HepG2 (cell line): ENCODE results near the gene SNN. TPM values are rescaled to one million over a fixed set of nuclear protein-coding genes. Genes with fewer than 3 reads are reported as not detected.

Source experiments
- CHD4 ChIP-seq: fragments of 200-600 bp; sonication (generic); IDR thresholded peaks from 2 replicates; pipeline ENCODE4 v1.7.0; 2017; ENCODE audit warnings: mild to moderate bottlenecking, low read length, borderline replicate concordance
- KDM5B ChIP-seq: sonication (generic); formaldehyde crosslinking; IDR thresholded peaks from 2 replicates; pipeline ENCODE4 v1.4.0; 2020; ENCODE audit warnings: missing genetic modification reagents, mild to moderate bottlenecking, borderline replicate concordance
- MTERF4 ChIP-seq: sonication (generic); formaldehyde crosslinking; IDR thresholded peaks from 2 replicates; pipeline ENCODE4 v1.8.0; 2023; ENCODE audit warnings: mild to moderate bottlenecking, missing genetic modification reagents
- RERE ChIP-seq: IDR thresholded peaks from 2 replicates; pipeline ENCODE4 v1.6.1; 2016; ENCODE audit warnings: low read depth, missing genetic modification reagents, missing compliant biosample characterization
- TFE3 ChIP-seq: IDR thresholded peaks from 2 replicates; pipeline ENCODE4 v1.6.1; 2016
- TOE1 ChIP-seq: sonication (generic); formaldehyde crosslinking; IDR thresholded peaks from 2 replicates; pipeline ENCODE4 v1.4.0; 2020; ENCODE audit warnings: mild to moderate bottlenecking, missing genetic modification reagents
- XRCC5 ChIP-seq: fragments of 200-400 bp; formaldehyde crosslinking; optimal IDR thresholded peaks from 2 replicates; pipeline ENCODE3; 2017; ENCODE audit warnings: mild to moderate bottlenecking, low read length
- ZBTB1 ChIP-seq: sonication (generic); formaldehyde crosslinking; IDR thresholded peaks from 2 replicates; pipeline ENCODE4 v1.4.0; 2020; ENCODE audit warnings: missing genetic modification reagents, borderline replicate concordance
- ZBTB2 ChIP-seq: sonication (generic); formaldehyde crosslinking; IDR thresholded peaks from 2 replicates; pipeline ENCODE4 v1.8.0; 2022; ENCODE audit warnings: low read depth, missing genetic modification reagents
- ZFP36L1 ChIP-seq: sonication (generic); formaldehyde crosslinking; IDR thresholded peaks from 2 replicates; pipeline ENCODE4 v1.8.0; 2022; ENCODE audit warnings: mild to moderate bottlenecking, missing genetic modification reagents, moderate library complexity
- ZMAT3 ChIP-seq: sonication (generic); formaldehyde crosslinking; conservative IDR thresholded peaks from 2 replicates; pipeline ENCODE4 v1.7.0; 2021; ENCODE audit warnings: missing genetic modification reagents
- ZNF10 ChIP-seq: sonication (generic); formaldehyde crosslinking; IDR thresholded peaks from 2 replicates; pipeline ENCODE4 v1.4.0; 2020; ENCODE audit warnings: mild to moderate bottlenecking, low read depth, missing genetic modification reagents, borderline replicate concordance
- ZNF253 ChIP-seq: sonication (generic); formaldehyde crosslinking; IDR thresholded peaks from 2 replicates; pipeline ENCODE4 v1.8.0; 2022; ENCODE audit warnings: mild to moderate bottlenecking, missing genetic modification reagents, borderline replicate concordance
- ZNF766 ChIP-seq: sonication (generic); formaldehyde crosslinking; IDR thresholded peaks from 2 replicates; pipeline ENCODE4 v1.5.0; 2020; ENCODE audit warnings: missing genetic modification reagents, borderline replicate concordance
- ZNF777 ChIP-seq: sonication (generic); formaldehyde crosslinking; IDR thresholded peaks from 2 replicates; pipeline ENCODE4 v1.4.0; 2020; ENCODE audit warnings: missing genetic modification reagents
- ZSCAN9 ChIP-seq: IDR thresholded peaks from 2 replicates; pipeline ENCODE4 v1.6.1; 2016; ENCODE audit warnings: borderline replicate concordance
- polyA plus RNA-seq, 8 experiments: library from polyadenylated mRNA; depleted of rRNA in 3 of 8; stranded (reverse) in 7 of 8; unstranded in 1 of 8; fragments of >200 nt; fragmentation: Illumina TruSeq in 4 of 8; extraction: Trizol in 4 of 8; gene quantifications; 2 replicates each; pipeline versions ENCODE4 v1.2.1 to v1.2.3, GENCODE V29; 2011 to 2016; ENCODE audit warnings: low read depth in 4 of 8, missing spikeins in 1 of 8, mixed read lengths in 1 of 8; ENCODE audit not compliant: insufficient read depth in 1 of 8
- total RNA-seq, 5 experiments: library from RNA; depleted of rRNA; stranded (reverse); fragments of >200 nt; fragmentation: Illumina TruSeq; extraction: Trizol; gene quantifications; 2 replicates each; pipeline ENCODE4 v1.2.3, GENCODE V29; 2016; ENCODE audit warnings: low read depth in 1 of 5

Gene SNN
- total and polyA plus RNA-seq, 2 of the 13 experiments (the other 11 are each of a cell fraction or from before 2014, with no cell fraction given): 5.2 to 8.4 TPM

- TF ChIP-seq ZNF777 (CRISPR knock-in tag) (no peak; the same call in 1 of the 2 replicates), ZBTB2 (CRISPR knock-in tag) (no peak), RERE (no peak), TOE1 (CRISPR knock-in tag) (peak; percentile 78; the same call in 1 of the 2 replicates), XRCC5 (peak; percentile 70), CHD4 (no peak), ZNF766 (CRISPR knock-in tag) (no peak), ZBTB1 (no peak), KDM5B (CRISPR knock-in tag) (peak; percentile 34; the same call in 1 of the 2 replicates), ZSCAN9 (no peak), ZNF10 (CRISPR knock-in tag) (no peak), TFE3 (CRISPR knock-in tag) (0 out of 2 replicates have a peak, but pooled peaks have one; percentile 13), ZMAT3 (0 out of 2 replicates have a peak, but pooled peaks have one; percentile 10), MTERF4 (CRISPR knock-in tag) (0 out of 2 replicates have a peak, but pooled peaks have one; percentile 56), ZNF253 (peak; percentile 70; the same call in 1 of the 2 replicates), ZFP36L1 (CRISPR knock-in tag) (no peak)
These were observed 27.1 kb upstream of the SNN start (continued) for GRCh38 chr16:11640987-11641817.
